ENCODE measurements around the gene GFM2. TPM values are rescaled to one million over a fixed set of nuclear protein-coding genes. Genes with fewer than 3 reads are reported as not detected.

Gene GFM2
- total and polyA plus RNA-seq, 3 donors from 2014 or later, result 35.5 to 62.0 (median 47.8) TPM

GRCh38 chr5:74736759-74737158 lies 30.2 kb downstream of the GFM2 start:
- DNase-seq, result no peak
- Histone ChIP-seq H3K36me3 (ENCODE audit: low read depth, missing control alignments) (no peaks in the 10 kb centered on the region), H3K4me1 (no peaks in the 10 kb centered on the region), H3K27me3 (no peaks in the 10 kb centered on the region), H3K9me3 (no peaks in the 10 kb centered on the region), H3K27ac (no peak overlapping the region), H3K4me3 (no peak overlapping the region)
- 81 to 84% methylated on average over 6 of the region's 6 CpGs for WGBS, 2 donors
- TF ChIP-seq, protein P1, sequence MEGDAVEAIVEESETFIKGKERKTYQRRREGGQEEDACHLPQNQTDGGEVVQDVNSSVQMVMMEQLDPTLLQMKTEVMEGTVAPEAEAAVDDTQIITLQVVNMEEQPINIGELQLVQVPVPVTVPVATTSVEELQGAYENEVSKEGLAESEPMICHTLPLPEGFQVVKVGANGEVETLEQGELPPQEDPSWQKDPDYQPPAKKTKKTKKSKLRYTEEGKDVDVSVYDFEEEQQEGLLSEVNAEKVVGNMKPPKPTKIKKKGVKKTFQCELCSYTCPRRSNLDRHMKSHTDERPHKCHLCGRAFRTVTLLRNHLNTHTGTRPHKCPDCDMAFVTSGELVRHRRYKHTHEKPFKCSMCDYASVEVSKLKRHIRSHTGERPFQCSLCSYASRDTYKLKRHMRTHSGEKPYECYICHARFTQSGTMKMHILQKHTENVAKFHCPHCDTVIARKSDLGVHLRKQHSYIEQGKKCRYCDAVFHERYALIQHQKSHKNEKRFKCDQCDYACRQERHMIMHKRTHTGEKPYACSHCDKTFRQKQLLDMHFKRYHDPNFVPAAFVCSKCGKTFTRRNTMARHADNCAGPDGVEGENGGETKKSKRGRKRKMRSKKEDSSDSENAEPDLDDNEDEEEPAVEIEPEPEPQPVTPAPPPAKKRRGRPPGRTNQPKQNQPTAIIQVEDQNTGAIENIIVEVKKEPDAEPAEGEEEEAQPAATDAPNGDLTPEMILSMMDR (IDR thresholded peaks at IDR 0.05), result no peak
- no peak for TF ChIP-seq POLR2A (IDR thresholded peaks at IDR 0.05)
- intact Hi-C loops (cut with DNase I; ENCODE audit: low total_unique reads), result no loop called here

DNA sequence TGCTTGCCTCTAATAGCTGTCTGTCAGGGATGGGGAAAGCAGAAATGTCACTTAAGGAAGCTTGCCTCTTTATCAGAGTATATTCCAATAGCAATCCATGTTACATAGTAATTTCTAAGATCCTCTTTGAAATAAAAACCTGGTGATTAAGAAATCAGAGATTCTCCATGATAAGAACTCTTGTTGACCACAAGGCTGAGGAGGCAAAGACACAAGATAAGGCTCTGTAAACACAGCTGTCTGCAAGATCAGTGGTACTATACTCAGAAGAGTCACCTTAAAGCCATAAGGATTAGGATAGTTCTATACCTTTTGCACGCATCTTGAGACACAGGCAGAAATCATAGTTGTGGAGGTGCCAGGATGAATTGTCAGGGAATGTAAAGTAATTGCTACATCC lies 41.6 kb downstream of the GFM2 start:
- no peak overlapping the region for H3K27ac ChIP-seq
- no peak for DNase-seq
- H3K4me3 ChIP-seq, result no peak overlapping the region
- H3K27me3 ChIP-seq, result no peaks in the 10 kb centered on the region
- WGBS, 2 donors, result 86 to 96% methylated on average over 1 of the region's 1 CpG
- H3K4me1 ChIP-seq, result no peaks in the 10 kb centered on the region
- intact Hi-C loops (cut with DNase I; ENCODE audit: low total_unique reads), result no loop called here
- no peak for TF ChIP-seq POLR2A (IDR thresholded peaks at IDR 0.05)
- TF ChIP-seq, protein P1 (IDR thresholded peaks at IDR 0.05), result no peak
- no peaks in the 10 kb centered on the region for H3K36me3 ChIP-seq (ENCODE audit: low read depth, missing control alignments)
- no peaks in the 10 kb centered on the region for H3K9me3 ChIP-seq

DNA sequence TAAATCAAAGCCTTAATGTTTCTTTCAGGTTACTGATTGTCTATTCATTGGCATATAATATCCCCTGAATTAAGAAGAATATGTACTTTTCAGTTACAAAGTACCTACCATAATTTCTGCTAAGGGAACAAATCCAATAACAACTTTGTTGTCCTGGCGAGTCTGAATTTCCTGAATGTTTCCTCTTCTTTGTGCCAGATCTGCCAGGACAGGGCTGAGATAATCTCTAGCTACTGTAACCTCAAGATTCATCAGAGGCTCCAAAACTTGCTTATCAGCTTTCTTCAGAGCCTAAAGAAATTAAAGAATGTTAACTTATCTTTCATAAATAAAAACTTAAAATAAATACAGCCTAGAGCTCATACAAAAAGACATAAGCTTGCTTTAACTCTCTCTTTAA lies 44.6 kb downstream of the GFM2 start:
- 42 to 46% methylated on average over 1 of the region's 1 CpG for WGBS, 2 donors
- H3K4me1 ChIP-seq, result no peaks in the 10 kb centered on the region
- intact Hi-C loops (cut with DNase I; ENCODE audit: low total_unique reads), result no loop called here
- no peaks in the 10 kb centered on the region for H3K36me3 ChIP-seq (ENCODE audit: low read depth, missing control alignments)
- no peak overlapping the region for H3K4me3 ChIP-seq
- TF ChIP-seq, protein P1 (IDR thresholded peaks at IDR 0.05), result no peak
- TF ChIP-seq POLR2A (IDR thresholded peaks at IDR 0.05), result no peak
- no peak overlapping the region for H3K27ac ChIP-seq
- DNase-seq, result no peak
- no peaks in the 10 kb centered on the region for H3K27me3 ChIP-seq
- H3K9me3 ChIP-seq, result no peaks in the 10 kb centered on the region

- Histone ChIP-seq H3K4me3 (no peak overlapping the region), H3K27ac (no peak overlapping the region), H3K36me3 (ENCODE audit: low read depth, missing control alignments) (no peaks in the 10 kb centered on the region), H3K4me1 (no peaks in the 10 kb centered on the region), H3K27me3 (no peaks in the 10 kb centered on the region), H3K9me3 (no peaks in the 10 kb centered on the region)
- TF ChIP-seq, protein P1 (IDR thresholded peaks at IDR 0.05), result no peak
- TF ChIP-seq POLR2A (IDR thresholded peaks at IDR 0.05), result no peak
- 65 to 83% methylated on average over 1 of the region's 1 CpG for WGBS, 2 donors
- intact Hi-C loops (cut with DNase I; ENCODE audit: low total_unique reads), result no loop called here
- no peak for DNase-seq
These were observed 49.3 kb downstream of the GFM2 start for GRCh38 chr5:74717596-74717995.

DNA sequence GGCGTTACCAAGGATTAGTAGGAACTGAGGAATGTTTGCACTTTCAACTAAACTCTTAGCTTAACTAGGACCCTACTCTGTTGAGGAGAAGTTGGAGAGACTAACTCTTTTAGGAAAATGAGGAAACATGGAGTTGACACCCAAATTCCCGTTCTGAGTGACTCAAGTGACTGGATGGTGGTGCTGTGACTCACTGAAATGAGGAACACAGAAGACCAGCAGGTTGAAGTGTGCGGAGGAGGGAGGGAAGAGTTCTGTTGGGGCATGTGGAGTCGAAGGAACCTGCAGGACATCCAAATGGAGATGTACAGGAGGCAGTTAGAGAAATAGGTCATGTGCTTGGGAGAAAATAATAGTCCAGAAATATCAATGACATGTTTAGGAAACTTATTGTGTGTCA lies 73.7 kb downstream of the GFM2 start:
- no peak overlapping the region for H3K4me3 ChIP-seq
- H3K36me3 ChIP-seq (ENCODE audit: low read depth, missing control alignments), result no peaks in the 10 kb centered on the region
- TF ChIP-seq, protein P1 (IDR thresholded peaks at IDR 0.05), result no peak
- TF ChIP-seq POLR2A (IDR thresholded peaks at IDR 0.05), result no peak
- H3K9me3 ChIP-seq, result no peaks in the 10 kb centered on the region
- H3K27me3 ChIP-seq, result no peaks in the 10 kb centered on the region
- H3K4me1 ChIP-seq, result no peaks in the 10 kb centered on the region
- no peak overlapping the region for H3K27ac ChIP-seq
- 87 to 94% methylated on average over 4 of the region's 4 CpGs for WGBS, 2 donors
- DNase-seq, result no peak
- intact Hi-C loops (cut with DNase I; ENCODE audit: low total_unique reads), result no loop called here

Data from testis (tissue), 3 donors.